ENCODE measurements around the gene CLTCL1.

DNA sequence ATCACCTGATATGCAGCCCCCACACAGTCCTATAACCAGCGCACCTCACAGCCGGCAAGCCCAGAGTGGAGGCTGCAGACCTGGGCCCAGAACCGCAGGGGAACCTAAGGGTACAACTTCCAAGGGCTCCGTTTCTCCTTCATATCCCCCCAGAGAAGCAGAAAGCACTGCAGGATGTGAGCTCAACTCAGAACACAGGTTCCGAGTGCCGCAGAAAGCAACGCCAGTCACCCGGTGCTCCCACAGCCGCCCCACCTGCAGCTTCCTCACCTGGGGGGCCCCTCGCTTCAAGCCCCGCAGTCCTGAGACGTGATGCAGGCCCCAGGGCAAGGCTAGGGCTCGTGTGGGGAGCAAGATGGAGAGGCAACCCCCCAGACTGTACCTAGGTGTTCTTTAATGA, 158.0 kb downstream of the CLTCL1 start:
- TF ChIP-seq, protein P1, sequence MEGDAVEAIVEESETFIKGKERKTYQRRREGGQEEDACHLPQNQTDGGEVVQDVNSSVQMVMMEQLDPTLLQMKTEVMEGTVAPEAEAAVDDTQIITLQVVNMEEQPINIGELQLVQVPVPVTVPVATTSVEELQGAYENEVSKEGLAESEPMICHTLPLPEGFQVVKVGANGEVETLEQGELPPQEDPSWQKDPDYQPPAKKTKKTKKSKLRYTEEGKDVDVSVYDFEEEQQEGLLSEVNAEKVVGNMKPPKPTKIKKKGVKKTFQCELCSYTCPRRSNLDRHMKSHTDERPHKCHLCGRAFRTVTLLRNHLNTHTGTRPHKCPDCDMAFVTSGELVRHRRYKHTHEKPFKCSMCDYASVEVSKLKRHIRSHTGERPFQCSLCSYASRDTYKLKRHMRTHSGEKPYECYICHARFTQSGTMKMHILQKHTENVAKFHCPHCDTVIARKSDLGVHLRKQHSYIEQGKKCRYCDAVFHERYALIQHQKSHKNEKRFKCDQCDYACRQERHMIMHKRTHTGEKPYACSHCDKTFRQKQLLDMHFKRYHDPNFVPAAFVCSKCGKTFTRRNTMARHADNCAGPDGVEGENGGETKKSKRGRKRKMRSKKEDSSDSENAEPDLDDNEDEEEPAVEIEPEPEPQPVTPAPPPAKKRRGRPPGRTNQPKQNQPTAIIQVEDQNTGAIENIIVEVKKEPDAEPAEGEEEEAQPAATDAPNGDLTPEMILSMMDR (IDR thresholded peaks at IDR 0.05 in 8 of 11, conservative IDR thresholded peaks at IDR 0.05 in 3 of 11), result no peak
- no peak for TF ChIP-seq POLR2A (IDR thresholded peaks at IDR 0.05)
